Nephron progenitor cell (in vitro differentiated cells): ENCODE results near the gene EFS.

ENCODE experiments used
- DNase-seq: peaks from one replicate; pipeline ENCODE4 v3.0.0; 2021
- H3K27ac Mint-ChIP-seq: 2 replicates; pipeline ENCODE4 v1.8.0; 2021; ENCODE audit warnings: mild to moderate bottlenecking, moderate library complexity, mixed read lengths
- H3K27me3 Mint-ChIP-seq: 2 replicates; pipeline ENCODE4 v1.8.0; 2021; ENCODE audit warnings: mild to moderate bottlenecking, low read depth, mixed read lengths; ENCODE audit not compliant: poor library complexity
- H3K36me3 Mint-ChIP-seq: 2 replicates; pipeline ENCODE4 v1.8.0; 2021; ENCODE audit warnings: low read depth, mixed read lengths
- H3K4me1 Mint-ChIP-seq: 2 replicates; pipeline ENCODE4 v1.8.0; 2021; ENCODE audit warnings: mixed read lengths
- H3K4me3 Mint-ChIP-seq: 2 replicates; pipeline ENCODE4 v1.8.0; 2021; ENCODE audit warnings: mild to moderate bottlenecking, moderate library complexity, mixed read lengths
- H3K9me3 Mint-ChIP-seq: 2 replicates; pipeline ENCODE4 v1.8.0; 2021; ENCODE audit warnings: mild to moderate bottlenecking, moderate library complexity, mixed read lengths
- CTCF ChIP-seq: fragments of 200-600 bp; sonication (generic); IDR thresholded peaks from 2 replicates; pipeline ENCODE4 v1.5.0; 2021; ENCODE audit warnings: antibody characterized with exemption

EFS gene

DNA sequence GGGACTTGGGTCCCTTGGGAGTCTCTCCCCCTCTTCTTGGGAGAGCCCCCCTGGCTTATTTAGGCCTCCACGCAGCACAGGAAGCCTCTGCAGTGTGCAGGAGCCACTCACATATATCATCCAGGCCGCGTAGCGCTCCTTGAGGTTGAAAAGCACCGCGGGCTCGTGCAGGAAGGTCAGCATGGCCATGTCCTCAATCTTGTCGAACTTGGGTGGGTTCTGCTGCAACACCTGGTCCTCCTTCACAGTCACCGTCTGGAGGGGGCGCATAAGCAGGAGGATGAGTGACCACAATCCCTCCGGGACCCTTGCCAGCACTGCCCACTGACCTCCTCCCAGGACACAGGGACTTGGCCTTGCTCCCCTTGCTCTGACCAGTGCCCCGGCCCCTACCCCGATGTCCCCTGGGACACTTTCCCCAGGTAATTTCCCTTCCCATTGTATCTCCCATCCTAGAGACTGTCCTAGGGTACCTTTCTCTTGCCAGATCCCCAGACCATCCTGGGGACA is 40.6 kb upstream of the EFS start:
- H3K9me3 Mint-ChIP-seq = no peaks in the 10 kb centered on the region
- no peak overlapping the region for H3K27ac Mint-ChIP-seq
- no peak overlapping the region for H3K4me3 Mint-ChIP-seq
- no peaks in the 10 kb centered on the region for H3K36me3 Mint-ChIP-seq
- H3K27me3 Mint-ChIP-seq = peaks cover 28% of the 10 kb centered on the region
- DNase-seq = no peak
- TF ChIP-seq CTCF = no peak
- peaks cover 56% of the 10 kb centered on the region for H3K4me1 Mint-ChIP-seq

- no peak for TF ChIP-seq CTCF
- Mint-ChIP-seq H3K27me3 (peaks cover 28% of the 10 kb centered on the region), H3K4me3 (no peak overlapping the region), H3K9me3 (no peaks in the 10 kb centered on the region), H3K4me1 (peaks cover 53% of the 10 kb centered on the region), H3K36me3 (no peaks in the 10 kb centered on the region), H3K27ac (no peak overlapping the region)
- DNase-seq = no peak
Measured at GRCh38 chr14:23405096-23405495, 40.1 kb upstream of the EFS start.

DNA sequence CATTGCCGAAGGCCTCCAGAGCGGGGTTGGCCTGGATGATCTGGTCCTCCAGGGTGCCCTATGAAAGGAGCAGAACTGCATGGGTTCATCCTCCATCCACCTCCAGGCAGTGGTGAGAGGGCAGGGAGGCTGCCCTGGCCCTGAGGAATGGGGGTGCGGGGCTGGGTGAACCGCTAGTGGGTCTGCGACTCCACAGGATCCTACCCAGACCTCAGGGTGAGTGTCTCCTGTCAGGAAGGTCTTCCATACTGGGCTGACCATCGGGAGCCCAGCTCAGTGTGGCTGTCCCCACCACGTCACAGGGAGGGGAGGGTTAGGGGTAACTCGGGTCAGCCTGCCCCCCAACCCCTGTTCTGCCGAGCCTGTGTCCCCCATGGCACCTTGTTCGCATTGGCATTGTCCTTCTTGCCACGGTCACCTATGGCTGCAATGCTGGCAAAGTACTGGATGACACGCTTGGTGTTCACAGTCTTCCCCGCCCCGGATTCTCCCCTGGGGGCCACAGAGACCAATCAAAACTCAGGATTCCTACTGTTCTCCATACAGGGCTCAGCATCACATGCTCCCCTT is 39.4 kb upstream of the EFS start:
- Mint-ChIP-seq H3K4me3 (no peak overlapping the region), H3K27me3 (peaks cover 28% of the 10 kb centered on the region), H3K4me1 (peaks cover 58% of the 10 kb centered on the region), H3K36me3 (no peaks in the 10 kb centered on the region), H3K9me3 (no peaks in the 10 kb centered on the region), H3K27ac (no peak overlapping the region)
- no peak for DNase-seq
- TF ChIP-seq CTCF = no peak

GRCh38 chr14:23403908-23404307 is 38.9 kb upstream of the EFS start:
- no peak overlapping the region for H3K4me3 Mint-ChIP-seq
- no peak for TF ChIP-seq CTCF
- peak overlapping the region; percentile 43 for H3K27ac Mint-ChIP-seq
- no peaks in the 10 kb centered on the region for H3K36me3 Mint-ChIP-seq
- H3K4me1 Mint-ChIP-seq = peaks cover 61% of the 10 kb centered on the region
- H3K9me3 Mint-ChIP-seq = no peaks in the 10 kb centered on the region
- DNase-seq = no peak
- H3K27me3 Mint-ChIP-seq = peaks cover 28% of the 10 kb centered on the region

DNA sequence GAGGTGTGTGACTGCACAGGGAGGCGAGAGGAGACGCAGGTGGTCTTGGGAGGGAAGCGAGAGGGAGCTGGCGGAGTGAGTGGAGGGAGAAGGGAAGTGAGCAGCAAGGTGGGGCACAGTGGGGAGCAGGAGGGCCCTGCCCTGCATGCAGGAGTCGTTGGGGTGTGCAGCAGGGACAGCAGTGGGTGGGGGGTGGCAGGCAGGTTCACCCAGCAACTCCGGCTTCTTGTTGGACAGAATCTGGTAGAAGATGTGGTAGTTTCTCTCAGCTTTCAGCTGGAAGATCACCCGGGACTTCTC is 38.1 kb upstream of the EFS start:
- Mint-ChIP-seq H3K9me3 (no peaks in the 10 kb centered on the region), H3K4me1 (peaks cover 55% of the 10 kb centered on the region), H3K27me3 (peaks cover 31% of the 10 kb centered on the region), H3K4me3 (no peak overlapping the region), H3K36me3 (no peaks in the 10 kb centered on the region), H3K27ac (peak overlapping the region; percentile 79)
- DNase-seq = no peak
- TF ChIP-seq CTCF = no peak

DNA sequence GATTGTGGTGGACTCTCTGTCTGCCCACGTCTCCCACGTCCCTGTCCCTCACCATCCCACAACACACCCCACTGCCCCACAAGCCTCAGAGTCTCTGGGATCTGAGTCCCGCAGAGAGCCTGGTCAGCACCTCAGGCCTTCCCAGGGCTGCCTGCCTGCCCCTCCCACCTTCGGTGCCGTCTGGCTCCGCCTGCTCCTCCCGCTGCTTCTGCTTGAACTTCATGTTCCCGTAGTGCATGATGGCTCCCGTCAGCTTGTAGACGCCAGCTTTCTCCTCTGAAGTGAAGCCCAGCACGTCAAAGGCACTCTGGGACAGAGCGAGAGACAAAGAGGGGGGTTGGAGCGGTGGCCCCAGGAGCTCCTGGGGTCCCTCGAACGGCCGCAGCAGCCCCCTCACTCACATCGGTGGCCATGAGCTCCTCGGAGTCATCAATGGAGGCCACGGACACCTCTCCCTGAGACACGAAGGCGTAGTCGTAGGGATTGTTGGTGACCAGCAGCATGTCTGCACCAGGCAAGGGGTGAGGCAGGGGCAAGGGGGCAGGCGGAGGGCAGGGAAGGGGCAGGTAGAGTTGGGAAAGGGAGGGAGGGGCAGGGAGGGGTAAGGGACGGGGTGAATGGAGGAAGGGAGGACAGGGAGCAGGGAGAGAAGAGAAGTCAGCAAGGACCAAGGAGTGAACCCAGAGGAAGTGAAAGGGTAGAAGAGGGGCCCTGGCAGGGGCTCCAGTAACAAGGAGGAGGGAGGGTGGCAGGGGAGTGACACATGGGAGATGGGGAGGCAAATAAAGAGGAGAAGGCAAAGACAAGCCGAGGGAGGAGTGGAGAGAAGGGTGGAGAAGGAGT is 37.5 kb upstream of the EFS start:
- peaks cover 50% of the 10 kb centered on the region for H3K4me1 Mint-ChIP-seq
- TF ChIP-seq CTCF = no peak
- H3K4me3 Mint-ChIP-seq = no peak overlapping the region
- H3K36me3 Mint-ChIP-seq = no peaks in the 10 kb centered on the region
- no peak for DNase-seq
- H3K9me3 Mint-ChIP-seq = no peaks in the 10 kb centered on the region
- no peak overlapping the region for H3K27ac Mint-ChIP-seq
- H3K27me3 Mint-ChIP-seq = peaks cover 34% of the 10 kb centered on the region
